Body of pancreas (tissue), 4 donors: ENCODE data around the gene PDS5A. TPM values are rescaled to one million over a fixed set of nuclear protein-coding genes. Genes with fewer than 3 reads are reported as not detected.
A peak's percentile ranks its signal among the peaks of the same experiment; 100 is the strongest.

ENCODE experiments used
- ATAC-seq: fragments of 150-250 bp; one replicate; pipeline ENCODE4 v1.9.1; 2016
- DNase-seq, 4 donors: peaks; one replicate each; pipeline ENCODE4 v3.0.0-alpha.2; 2019
- H3K27ac ChIP-seq, 4 donors: fragments of 200-600 bp; sonication (generic); 1 replicate in 3 of 4; 2 replicates in 1 of 4; pipeline versions ENCODE4 v1.5.1 to v1.6.1; 2016 to 2019; ENCODE audit warnings: mild to moderate bottlenecking in 1 of 4, mixed read lengths in 1 of 4, moderate library complexity in 1 of 4
- H3K27me3 ChIP-seq, 2 donors: fragments of 200-600 bp; sonication (generic); one replicate each; pipeline ENCODE4 v1.6.0; 2016; ENCODE audit warnings: mild to moderate bottlenecking in 1 of 2
- H3K36me3 ChIP-seq, 2 donors: fragments of 200-600 bp; sonication (generic); replicated peaks in 1 of 2; 2 replicates each; pipeline ENCODE4 v1.5.1; 2016; ENCODE audit warnings: low read depth in 2 of 2; ENCODE audit not compliant: insufficient read depth in 1 of 2
- H3K4me1 ChIP-seq: fragments of 200-600 bp; sonication (generic); one replicate; pipeline ENCODE4 v1.6.0; 2016
- H3K4me3 ChIP-seq, 2 donors: fragments of 200-600 bp; sonication (generic); 1 replicate in 1 of 2; 2 replicates in 1 of 2; pipeline ENCODE4 v1.5.1; 2016 to 2019
- H3K9me3 ChIP-seq, 3 donors: fragments of 200-600 bp; sonication (generic); 1 replicate in 2 of 3; 2 replicates in 1 of 3; pipeline ENCODE4 v1.5.1; 2016
- POLR2A ChIP-seq, 3 donors: fragments of 450-650 bp; IDR thresholded peaks; one replicate each; pipeline ENCODE4 v1.6.1; 2016; ENCODE audit warnings: antibody characterized with exemption in 3 of 3, mild to moderate bottlenecking in 2 of 3
- WGBS, 2 donors: methylation state at CpG; one replicate each; pipeline ENCODE4 v1.1.5; 2017; 5-methylcytosine and 5-hydroxymethylcytosine counted together
- intact Hi-C: fragments of 100-400 bp; cut with DNase I; formaldehyde crosslinking; loops from one replicate; pipeline ENCODE4 v1.15.1; 2023
- total RNA-seq, 2 donors: library from RNA; depleted of rRNA; stranded (reverse); fragments of >200 nt; gene quantifications; one replicate each; pipeline ENCODE4 v1.1.0, GENCODE V29; 2016
- TF ChIP-seq, protein P1 (sequence below), 7 experiments: fragments of 450-650 bp in 4 of 7; fragments of 200-600 bp in 3 of 7; sonication (generic) in 3 of 7; IDR thresholded peaks; one replicate each; pipeline ENCODE4 v1.5.1; 2016 to 2019; ENCODE audit warnings: antibody characterized with exemption in 7 of 7

Gene PDS5A
- total RNA-seq, 2 donors from 2014 or later: 44.9 to 50.8 TPM

- ATAC-seq (no peak), DNase-seq (no peak)
- 50% methylated on average over 7 of the region's 7 CpGs for WGBS, 2 donors
- intact Hi-C loops: no loop called here
- Histone ChIP-seq H3K27me3 (no peaks in the 10 kb centered on the region), H3K4me3 (no peak overlapping the region), H3K4me1 (peaks cover 39% of the 10 kb centered on the region), H3K36me3 (no peaks in the 10 kb centered on the region), H3K9me3 (no peaks in the 10 kb centered on the region), H3K27ac (peak overlapping the region in 3 of 4 donors; percentile 9 to 56 (median 23))
- TF ChIP-seq POLR2A (IDR thresholded peaks at IDR 0.05): no peak
- TF ChIP-seq, protein P1, sequence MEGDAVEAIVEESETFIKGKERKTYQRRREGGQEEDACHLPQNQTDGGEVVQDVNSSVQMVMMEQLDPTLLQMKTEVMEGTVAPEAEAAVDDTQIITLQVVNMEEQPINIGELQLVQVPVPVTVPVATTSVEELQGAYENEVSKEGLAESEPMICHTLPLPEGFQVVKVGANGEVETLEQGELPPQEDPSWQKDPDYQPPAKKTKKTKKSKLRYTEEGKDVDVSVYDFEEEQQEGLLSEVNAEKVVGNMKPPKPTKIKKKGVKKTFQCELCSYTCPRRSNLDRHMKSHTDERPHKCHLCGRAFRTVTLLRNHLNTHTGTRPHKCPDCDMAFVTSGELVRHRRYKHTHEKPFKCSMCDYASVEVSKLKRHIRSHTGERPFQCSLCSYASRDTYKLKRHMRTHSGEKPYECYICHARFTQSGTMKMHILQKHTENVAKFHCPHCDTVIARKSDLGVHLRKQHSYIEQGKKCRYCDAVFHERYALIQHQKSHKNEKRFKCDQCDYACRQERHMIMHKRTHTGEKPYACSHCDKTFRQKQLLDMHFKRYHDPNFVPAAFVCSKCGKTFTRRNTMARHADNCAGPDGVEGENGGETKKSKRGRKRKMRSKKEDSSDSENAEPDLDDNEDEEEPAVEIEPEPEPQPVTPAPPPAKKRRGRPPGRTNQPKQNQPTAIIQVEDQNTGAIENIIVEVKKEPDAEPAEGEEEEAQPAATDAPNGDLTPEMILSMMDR (IDR thresholded peaks at IDR 0.05): no peak
Measured at GRCh38 chr4:39933671-39934590, 43.8 kb downstream of the PDS5A start.

DNA sequence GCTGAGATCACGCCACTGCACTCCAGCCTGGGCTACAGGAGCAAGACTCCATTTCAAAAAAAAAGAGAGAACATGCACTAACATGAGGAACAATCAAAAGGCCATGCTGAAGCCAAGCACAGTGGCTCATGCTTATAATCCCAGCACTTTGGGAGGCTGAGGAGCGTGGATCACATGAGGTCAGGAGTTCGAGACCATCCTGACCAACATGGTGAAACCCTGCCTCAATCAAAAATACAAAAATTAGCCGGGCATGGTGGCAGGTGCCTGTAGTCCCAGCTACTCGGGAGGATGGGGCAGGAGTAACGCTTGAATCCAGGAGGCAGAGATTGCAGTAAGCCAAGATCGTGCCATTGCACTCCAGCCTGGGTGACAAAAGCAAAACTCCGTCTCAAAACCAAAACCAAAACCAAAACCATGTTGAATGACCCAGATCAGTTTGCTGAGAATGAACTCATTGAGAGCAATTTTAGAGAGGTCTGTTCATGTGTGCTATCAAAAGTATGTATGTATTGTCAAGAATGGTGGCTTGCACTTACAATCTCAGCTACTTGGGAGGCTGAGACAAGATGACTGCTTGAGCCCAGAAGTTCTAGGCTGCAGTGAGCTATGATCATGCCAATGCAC lies 44.8 kb downstream of the PDS5A start:
- Histone ChIP-seq H3K36me3 (peaks cover 0 to under 1% of the 10 kb centered on the region in 2 donors), H3K27me3 (no peaks in the 10 kb centered on the region), H3K27ac (peak overlapping the region in 2 of 4 donors; percentile 38 to 56), H3K4me3 (no peak overlapping the region), H3K9me3 (no peaks in the 10 kb centered on the region), H3K4me1 (peaks cover 39% of the 10 kb centered on the region)
- intact Hi-C loops: no loop called here
- WGBS, 2 donors: 86 to 97% methylated on average over 8 of the region's 8 CpGs
- DNase-seq: no peak
- no peak for TF ChIP-seq POLR2A (IDR thresholded peaks at IDR 0.05)
- TF ChIP-seq, protein P1 (IDR thresholded peaks at IDR 0.05): no peak
- no peak for ATAC-seq

DNA sequence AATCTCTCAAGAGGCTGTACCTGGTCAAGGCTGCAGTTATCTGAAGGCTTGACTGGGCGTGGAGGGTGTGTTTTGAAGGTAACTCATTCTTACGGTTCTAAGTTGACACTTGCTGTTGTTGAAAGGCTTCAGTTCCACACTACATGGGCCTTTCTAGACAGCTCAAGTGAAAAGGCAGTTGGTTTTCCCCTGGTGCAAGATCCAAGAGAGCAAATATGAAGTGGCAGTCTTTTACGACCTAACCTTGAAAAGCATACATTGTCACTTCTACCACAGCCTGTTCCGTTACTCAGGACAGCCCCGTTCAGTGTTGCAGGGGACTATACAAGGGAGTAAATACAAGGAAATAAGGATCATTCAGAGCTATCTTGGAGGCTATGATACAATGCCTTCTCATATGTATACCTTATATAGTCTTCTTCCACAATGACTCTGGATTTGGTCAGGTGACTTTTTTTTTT lies 46.2 kb downstream of the PDS5A start:
- peaks cover 0 to 2% of the 10 kb centered on the region in 2 donors for H3K36me3 ChIP-seq
- H3K27me3 ChIP-seq: no peaks in the 10 kb centered on the region
- ATAC-seq (peak; percentile 40), DNase-seq (peak in 1 of 4 donors; percentile 26)
- H3K4me3 ChIP-seq: no peak overlapping the region
- intact Hi-C loops: no loop called here
- TF ChIP-seq, protein P1 (IDR thresholded peaks at IDR 0.05): no peak
- TF ChIP-seq POLR2A (IDR thresholded peaks at IDR 0.05): no peak
- peaks cover 33% of the 10 kb centered on the region for H3K4me1 ChIP-seq
- H3K27ac ChIP-seq: peak overlapping the region in 2 of 4 donors; percentile 4 to 60
- H3K9me3 ChIP-seq: no peaks in the 10 kb centered on the region
- WGBS, 2 donors: 31 to 33% methylated on average over 5 of the region's 5 CpGs

GRCh38 chr4:39928538-39928937 lies 49.2 kb downstream of the PDS5A start:
- Histone ChIP-seq H3K36me3 (peaks cover 0 to 2% of the 10 kb centered on the region in 2 donors), H3K4me1 (peaks cover 31% of the 10 kb centered on the region), H3K27ac (no peak overlapping the region), H3K4me3 (no peak overlapping the region), H3K27me3 (no peaks in the 10 kb centered on the region), H3K9me3 (no peaks in the 10 kb centered on the region)
- 91 to 96% methylated on average over 2 of the region's 2 CpGs for WGBS, 2 donors
- no peak for TF ChIP-seq POLR2A (IDR thresholded peaks at IDR 0.05)
- DNase-seq (no peak), ATAC-seq (no peak)
- intact Hi-C loops: no loop called here

GRCh38 chr4:39924014-39924413 lies 53.7 kb downstream of the PDS5A start:
- 24 to 31% methylated on average over 2 of the region's 2 CpGs for WGBS, 2 donors
- no peak for DNase-seq
- peaks cover 0 to 2% of the 10 kb centered on the region in 2 donors for H3K36me3 ChIP-seq
- no peaks in the 10 kb centered on the region for H3K27me3 ChIP-seq
- H3K27ac ChIP-seq: no peak overlapping the region
- intact Hi-C loops: no loop called here
- H3K9me3 ChIP-seq: no peaks in the 10 kb centered on the region
- no peak for ATAC-seq
- H3K4me1 ChIP-seq: peaks cover 5% of the 10 kb centered on the region
- no peak for TF ChIP-seq POLR2A (IDR thresholded peaks at IDR 0.05)
- TF ChIP-seq, protein P1 (IDR thresholded peaks at IDR 0.05): no peak
- H3K4me3 ChIP-seq: no peak overlapping the region
